ENCODE data around the gene RTBDN. TPM values are rescaled to one million over a fixed set of nuclear protein-coding genes. Genes with fewer than 3 reads are reported as not detected.

The RTBDN gene
- total RNA-seq, 4 donors from 2014 or later = not detected

DNA sequence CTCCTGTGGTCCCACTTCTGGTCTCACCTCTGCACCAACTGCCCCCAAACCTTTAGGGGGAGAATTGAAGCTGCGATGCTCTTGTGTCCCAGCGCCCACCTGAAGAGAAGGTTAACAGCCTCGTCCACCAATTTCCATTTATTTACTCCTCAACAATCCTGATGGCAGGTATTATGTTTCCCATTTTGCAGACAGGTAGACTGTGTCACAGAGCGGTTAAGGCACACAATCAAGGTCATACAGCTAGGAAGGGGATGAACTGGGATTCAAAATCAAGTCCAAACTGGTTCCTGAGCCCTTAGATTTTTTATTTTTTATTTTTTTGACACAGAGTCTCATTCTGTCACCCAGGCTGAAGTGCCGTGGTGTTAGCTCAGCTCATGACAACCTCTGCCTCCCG, 40.7 kb upstream of the RTBDN start:
- Histone ChIP-seq H3K27ac (no peak overlapping the region), H3K4me1 (peaks cover 1 to 15% (median 6%) of the 10 kb centered on the region in 3 donors), H3K36me3 (peaks cover 14 to 52% (median 16%) of the 10 kb centered on the region in 3 donors), H3K4me3 (no peak overlapping the region), H3K9me3 (no peaks in the 10 kb centered on the region), H3K27me3 (no peaks in the 10 kb centered on the region)
- 93 to 96% methylated on average over 6 of the region's 6 CpGs for WGBS, 2 donors
- intact Hi-C loops (cut with DNase I) = no loop called here
- DNase-seq = no peak
- TF ChIP-seq CTCF (IDR thresholded peaks at IDR 0.05) (no peak), POLR2A (IDR thresholded peaks at IDR 0.05) (no peak)

DNA sequence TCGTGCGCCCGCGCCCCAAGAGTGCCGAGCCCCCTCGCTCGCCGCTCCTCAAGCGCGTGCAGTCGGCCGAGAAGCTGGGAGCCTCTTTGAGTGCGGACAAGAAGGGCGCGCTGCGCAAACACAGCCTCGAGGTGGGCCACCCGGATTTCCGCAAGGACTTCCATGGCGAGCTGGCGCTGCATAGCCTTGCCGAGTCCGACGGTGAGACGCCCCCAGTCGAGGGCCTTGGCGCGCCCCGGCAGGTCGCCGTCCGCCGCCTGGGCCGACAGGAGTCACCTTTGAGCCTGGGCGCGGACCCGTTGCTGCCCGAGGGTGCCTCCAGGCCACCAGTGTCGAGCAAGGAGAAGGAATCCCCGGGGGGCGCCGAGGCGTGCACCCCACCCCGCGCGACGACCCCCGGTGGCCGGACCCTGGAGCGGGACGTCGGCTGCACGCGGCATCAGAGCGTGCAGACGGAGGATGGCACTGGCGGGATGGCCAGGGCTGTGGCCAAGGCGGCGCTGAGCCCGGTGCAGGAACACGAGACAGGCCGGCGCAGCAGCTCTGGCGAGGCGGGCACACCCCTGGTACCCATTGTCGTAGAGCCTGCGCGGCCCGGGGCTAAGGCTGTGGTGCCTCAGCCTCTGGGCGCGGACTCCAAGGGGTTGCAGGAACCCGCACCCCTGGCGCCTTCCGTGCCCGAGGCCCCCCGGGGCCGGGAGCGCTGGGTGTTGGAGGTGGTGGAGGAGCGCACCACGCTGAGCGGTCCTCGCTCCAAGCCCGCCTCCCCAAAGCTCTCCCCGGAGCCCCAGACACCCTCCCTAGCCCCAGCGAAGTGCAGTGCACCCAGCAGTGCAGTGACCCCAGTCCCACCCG, 39.7 kb upstream of the RTBDN start:
- H3K9me3 ChIP-seq = no peaks in the 10 kb centered on the region

DNA sequence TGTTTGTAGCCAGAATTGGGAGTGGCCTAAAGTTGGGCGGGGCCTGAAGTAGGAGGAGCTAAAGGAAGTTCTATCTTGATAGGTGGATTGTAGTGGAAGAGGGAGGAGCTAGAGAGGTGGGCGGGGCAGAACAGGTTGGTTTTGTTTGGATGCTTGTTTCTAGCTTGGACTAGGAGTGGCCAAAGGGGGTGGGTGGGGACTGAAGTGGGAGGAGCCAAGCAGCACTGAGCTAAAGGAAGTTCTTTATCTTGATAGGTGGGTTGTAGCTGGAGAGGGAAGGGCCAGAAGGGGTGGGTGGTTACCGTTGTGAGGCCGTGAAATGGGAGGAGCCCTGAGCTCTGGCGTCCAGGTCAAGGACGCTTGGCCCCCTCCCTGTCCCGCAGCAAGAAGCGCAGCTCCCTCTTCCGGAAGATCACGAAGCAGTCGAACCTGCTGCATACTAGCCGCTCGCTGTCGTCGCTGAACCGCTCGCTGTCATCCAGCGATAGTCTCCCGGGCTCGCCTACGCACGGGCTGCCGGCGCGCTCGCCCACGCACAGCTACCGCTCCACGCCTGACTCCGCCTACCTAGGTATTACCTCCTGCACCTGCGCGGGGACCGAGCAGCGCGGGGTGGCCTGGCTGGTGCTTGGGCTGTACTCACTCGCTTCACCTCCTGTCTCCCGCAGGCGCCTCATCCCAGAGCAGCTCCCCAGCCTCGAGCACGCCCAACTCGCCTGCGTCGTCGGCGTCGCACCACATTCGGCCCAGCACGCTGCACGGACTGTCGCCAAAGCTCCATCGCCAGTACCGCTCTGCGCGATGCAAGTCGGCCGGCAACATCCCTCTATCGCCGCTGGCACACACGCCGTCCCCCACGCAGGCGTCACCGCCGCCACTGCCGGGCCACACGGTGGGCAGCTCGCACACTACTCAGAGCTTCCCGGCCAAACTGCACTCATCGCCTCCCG, 38.8 kb upstream of the RTBDN start:
- H3K9me3 ChIP-seq = no peaks in the 10 kb centered on the region
- H3K27me3 ChIP-seq = no peaks in the 10 kb centered on the region
- peaks cover 13 to 46% (median 15%) of the 10 kb centered on the region in 3 donors for H3K36me3 ChIP-seq
- DNase-seq = no peak
- TF ChIP-seq POLR2A (IDR thresholded peaks at IDR 0.05) (no peak), CTCF (IDR thresholded peaks at IDR 0.05) (no peak)
- peaks cover 0 to 8% (median 6%) of the 10 kb centered on the region in 3 donors for H3K4me1 ChIP-seq
- peak overlapping the region in 2 of 4 donors; percentile 9 to 39 for H3K27ac ChIP-seq
- WGBS, 2 donors = 64 to 71% methylated on average over 20 to 37 of the region's 70 CpGs
- intact Hi-C loops (cut with DNase I) = no loop called here
- H3K4me3 ChIP-seq = peak overlapping the region in 3 of 4 donors; percentile 23 to 49 (median 30)

More for the DNA sequence above, 39.7 kb upstream of the RTBDN start:
- Histone ChIP-seq H3K36me3 (peaks cover 14 to 52% (median 16%) of the 10 kb centered on the region in 3 donors), H3K27ac (no peak overlapping the region), H3K4me1 (peaks cover 0 to 8% (median 6%) of the 10 kb centered on the region in 3 donors), H3K27me3 (no peaks in the 10 kb centered on the region), H3K4me3 (peak overlapping the region in 3 of 4 donors; percentile 23 to 49 (median 30))
- WGBS, 2 donors = 65 to 92% methylated on average over 2 to 16 of the region's 86 CpGs
- intact Hi-C loops (cut with DNase I) = no loop called here
- DNase-seq = no peak
- TF ChIP-seq CTCF (IDR thresholded peaks at IDR 0.05) (no peak), POLR2A (IDR thresholded peaks at IDR 0.05) (no peak)

- peaks cover 6 to 17% (median 11%) of the 10 kb centered on the region in 3 donors for H3K4me1 ChIP-seq
- no peak overlapping the region for H3K27ac ChIP-seq
- H3K36me3 ChIP-seq = peaks cover 6 to 36% (median 7%) of the 10 kb centered on the region in 3 donors
- no peaks in the 10 kb centered on the region for H3K9me3 ChIP-seq
- intact Hi-C loops (cut with DNase I) = no loop called here
- H3K27me3 ChIP-seq = peaks cover 0 to 5% (median 0%) of the 10 kb centered on the region in 4 donors
- 81 to 90% methylated on average over 5 of the region's 5 CpGs for WGBS, 2 donors
- DNase-seq = no peak
- no peak overlapping the region for H3K4me3 ChIP-seq
- TF ChIP-seq POLR2A (IDR thresholded peaks at IDR 0.05) = no peak
- no peak for TF ChIP-seq CTCF (IDR thresholded peaks at IDR 0.05)
Measured at GRCh38 chr19:12872255-12872654, 37.9 kb upstream of the RTBDN start.

All from esophagus squamous epithelium (tissue), 5 donors.